ENCODE data around the gene TMEM198.

Gene TMEM198

GRCh38 chr2:219545295-219545942, 1.6 kb downstream of the TMEM198 start:
- no peak for DNase-seq (ENCODE audit: low read depth)

- DNase-seq (ENCODE audit: low read depth), result no peak
These were observed 2.1 kb downstream of the TMEM198 start for GRCh38 chr2:219545943-219546352.

DNA sequence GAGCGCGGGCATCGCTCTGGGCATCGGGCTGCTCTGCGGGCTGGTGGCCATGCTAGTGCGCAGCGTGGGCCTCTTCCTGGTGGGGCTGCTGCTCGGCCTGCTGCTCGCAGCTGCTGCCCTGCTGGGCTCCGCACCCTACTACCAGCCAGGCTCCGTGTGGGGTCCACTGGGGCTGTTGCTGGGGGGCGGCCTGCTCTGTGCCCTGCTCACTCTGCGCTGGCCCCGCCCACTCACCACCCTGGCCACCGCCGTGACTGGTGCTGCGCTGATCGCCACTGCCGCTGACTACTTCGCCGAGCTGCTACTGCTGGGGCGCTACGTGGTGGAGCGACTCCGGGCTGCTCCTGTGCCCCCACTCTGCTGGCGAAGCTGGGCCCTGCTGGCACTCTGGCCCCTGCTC, 3.8 kb downstream of the TMEM198 start:
- no peak for DNase-seq (ENCODE audit: low read depth)

GRCh38 chr2:219548990-219549389, 5.2 kb downstream of the TMEM198 start:
- DNase-seq (ENCODE audit: low read depth), result no peak

GRCh38 chr2:219549619-219550018, 5.8 kb downstream of the TMEM198 start:
- no peak for DNase-seq (ENCODE audit: low read depth)

DNA sequence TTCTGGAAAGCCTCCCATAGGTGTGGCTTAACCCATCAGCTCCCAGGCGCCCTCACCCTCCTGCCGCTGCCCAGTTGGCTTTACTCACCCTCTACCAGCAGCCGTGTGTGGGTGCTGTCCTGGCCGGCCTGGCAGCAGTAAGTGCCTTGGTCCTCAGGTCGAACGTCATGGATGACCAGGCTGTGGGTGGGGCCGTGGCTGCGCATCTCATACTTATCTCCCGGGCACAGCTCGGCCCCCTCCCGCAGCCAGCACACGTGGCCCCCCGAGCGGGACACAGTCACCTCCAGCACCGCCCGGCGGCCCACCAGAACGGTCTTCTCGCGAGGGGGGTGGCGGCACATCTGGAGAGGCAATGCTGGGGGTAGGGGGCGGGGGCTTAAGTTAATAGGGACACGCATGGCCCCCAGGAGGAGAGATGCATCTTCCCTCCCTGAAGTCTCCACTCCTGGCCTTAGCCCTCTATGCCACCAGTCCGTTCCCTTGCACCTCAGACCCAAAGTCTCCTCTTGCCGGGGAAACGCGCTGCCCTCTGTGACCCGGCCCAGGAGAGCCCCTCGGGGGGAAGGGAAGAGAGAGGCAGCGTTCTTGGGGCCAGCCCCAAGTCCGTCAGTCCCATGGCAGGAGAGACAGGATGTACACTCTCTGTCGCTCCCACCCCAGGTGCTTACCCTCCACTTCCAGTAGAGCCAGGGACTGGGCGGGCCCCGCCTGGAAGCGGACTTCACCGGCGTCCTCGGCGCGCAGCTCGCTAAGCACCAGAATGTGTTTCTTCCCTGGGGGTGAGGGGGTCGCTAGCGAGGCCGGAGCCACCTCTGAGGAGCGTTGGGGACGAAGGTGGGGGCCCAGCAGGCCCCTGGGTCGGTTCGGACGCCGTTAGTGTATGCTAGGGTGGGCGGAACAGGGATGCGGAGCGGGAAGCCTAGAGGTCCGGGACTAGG, 7.9 kb downstream of the TMEM198 start:
- no peak for DNase-seq (ENCODE audit: low read depth)

GRCh38 chr2:219552382-219553167, 8.7 kb downstream of the TMEM198 start:
- DNase-seq (ENCODE audit: low read depth), result peak; percentile 48

GRCh38 chr2:219553168-219553417, 9.3 kb downstream of the TMEM198 start:
- DNase-seq (ENCODE audit: low read depth), result no peak

DNA sequence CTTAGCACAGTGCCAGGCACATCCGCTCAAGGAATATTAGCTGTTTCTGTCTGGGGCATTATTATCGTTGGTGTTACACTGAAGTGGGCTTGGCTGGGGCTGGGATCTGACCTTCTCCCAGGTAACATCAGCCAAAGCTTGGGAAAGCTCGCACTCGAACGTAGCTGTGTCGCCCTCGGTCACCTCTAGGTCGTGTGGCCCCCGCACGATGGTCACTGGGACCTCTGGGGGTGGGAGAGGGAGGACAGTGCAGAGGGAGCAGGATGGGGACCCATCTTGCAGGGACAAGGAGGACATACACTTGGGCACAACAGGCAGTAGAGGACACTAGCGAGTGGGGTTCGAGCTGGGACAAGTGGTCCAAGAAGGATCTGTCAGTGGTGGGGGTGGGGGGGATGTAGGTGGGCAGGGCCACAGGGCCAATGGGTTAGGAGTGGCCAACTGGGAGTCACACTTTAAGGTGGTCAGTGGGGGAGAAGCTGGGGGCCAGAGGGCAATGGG, 9.7 kb downstream of the TMEM198 start:
- no peak for DNase-seq (ENCODE audit: low read depth)

GRCh38 chr2:219554350-219554749, 10.5 kb downstream of the TMEM198 start:
- DNase-seq (ENCODE audit: low read depth), result no peak

GRCh38 chr2:219555956-219556355, 12.1 kb downstream of the TMEM198 start:
- no peak for DNase-seq (ENCODE audit: low read depth)

- DNase-seq (ENCODE audit: low read depth), result no peak
These were observed 12.6 kb downstream of the TMEM198 start for GRCh38 chr2:219556413-219556812.

DNA sequence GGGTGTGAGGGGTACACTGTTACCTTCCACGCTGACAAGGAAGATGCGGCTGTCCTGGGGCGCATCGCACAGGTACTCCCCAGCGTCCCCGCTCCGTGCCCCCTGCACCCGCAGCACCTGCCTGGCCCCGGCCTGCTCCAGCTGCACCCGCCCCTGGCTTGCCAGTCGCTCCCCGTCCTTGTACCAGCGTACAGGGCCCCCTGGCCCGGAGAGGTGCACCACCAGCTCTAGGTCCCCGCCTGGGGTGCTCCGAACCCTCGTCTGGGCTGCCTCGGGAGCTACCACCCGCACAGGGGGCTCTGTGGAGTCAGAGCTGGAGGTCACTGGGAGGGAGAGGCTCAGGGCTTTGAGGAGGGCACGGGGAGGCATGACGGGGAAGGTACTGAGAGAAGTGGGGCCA, 13.5 kb downstream of the TMEM198 start:
- no peak for DNase-seq (ENCODE audit: low read depth)

DNA sequence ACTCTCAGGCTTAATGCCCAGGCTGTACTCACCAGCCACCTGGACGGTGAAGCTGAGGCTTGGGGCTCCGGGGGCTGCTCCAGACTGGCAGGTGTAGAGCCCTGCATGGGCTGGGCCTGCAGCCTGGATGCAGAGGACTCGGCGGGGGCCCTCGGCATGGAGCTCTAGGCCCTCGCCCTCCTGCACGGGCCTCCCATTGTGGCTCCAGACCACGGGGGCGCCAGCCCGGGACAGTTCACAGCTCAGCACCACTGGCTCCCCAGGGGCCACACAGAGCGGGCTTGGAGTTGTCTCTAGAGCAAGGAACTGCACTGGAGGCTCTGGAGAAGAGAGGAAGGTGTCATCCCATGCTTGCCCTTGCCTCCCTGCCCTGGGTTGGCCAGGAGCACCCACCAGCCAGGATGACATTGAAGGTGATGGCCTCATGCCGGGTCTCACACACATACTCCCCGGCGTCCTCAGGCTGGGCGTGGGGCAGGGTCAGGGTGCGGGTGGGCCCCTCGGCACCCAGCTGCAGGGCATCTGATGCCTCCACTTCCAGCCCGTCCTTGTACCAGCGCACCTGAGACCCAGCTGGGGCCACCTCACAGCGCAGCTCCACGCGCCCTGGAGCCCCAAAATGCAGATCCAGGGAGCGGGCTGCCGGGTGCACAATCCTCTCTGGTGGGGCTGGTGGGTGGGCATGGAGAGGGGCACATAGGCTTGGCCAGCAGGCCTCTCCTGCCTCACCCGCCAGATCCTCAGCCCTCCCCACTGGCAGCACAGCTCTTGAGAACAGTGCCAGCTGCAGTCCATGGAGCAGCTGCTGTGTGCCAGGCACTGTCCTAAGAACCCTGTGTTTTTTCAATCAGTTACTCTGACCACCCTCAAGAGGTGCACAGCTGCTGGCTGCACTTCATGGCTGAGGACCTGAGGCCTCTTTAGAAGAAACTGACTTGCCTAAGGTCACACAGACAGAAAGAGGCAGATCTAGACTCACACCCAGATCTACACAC, 14.3 kb downstream of the TMEM198 start:
- no peak for DNase-seq (ENCODE audit: low read depth)

- no peak for DNase-seq (ENCODE audit: low read depth)
These were observed 15.5 kb downstream of the TMEM198 start for GRCh38 chr2:219559156-219559915.

GRCh38 chr2:219560037-219560892, 16.4 kb downstream of the TMEM198 start:
- DNase-seq (ENCODE audit: low read depth), result no peak

DNA sequence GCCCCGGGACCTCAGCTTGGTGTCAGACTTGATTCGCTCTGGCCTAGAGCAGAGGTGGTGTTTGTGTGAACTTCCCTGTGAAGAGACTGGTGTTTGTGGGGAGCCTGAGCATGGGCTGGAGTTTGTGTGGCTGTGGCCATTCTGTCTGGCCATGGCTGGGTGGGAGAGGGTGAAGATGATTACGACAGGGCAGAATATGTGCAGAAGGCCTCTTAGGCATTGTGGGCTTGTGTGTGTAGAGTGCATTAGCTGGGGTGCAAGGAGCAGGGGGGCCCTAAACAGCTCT, 17.0 kb downstream of the TMEM198 start:
- no peak for DNase-seq (ENCODE audit: low read depth)

DNA sequence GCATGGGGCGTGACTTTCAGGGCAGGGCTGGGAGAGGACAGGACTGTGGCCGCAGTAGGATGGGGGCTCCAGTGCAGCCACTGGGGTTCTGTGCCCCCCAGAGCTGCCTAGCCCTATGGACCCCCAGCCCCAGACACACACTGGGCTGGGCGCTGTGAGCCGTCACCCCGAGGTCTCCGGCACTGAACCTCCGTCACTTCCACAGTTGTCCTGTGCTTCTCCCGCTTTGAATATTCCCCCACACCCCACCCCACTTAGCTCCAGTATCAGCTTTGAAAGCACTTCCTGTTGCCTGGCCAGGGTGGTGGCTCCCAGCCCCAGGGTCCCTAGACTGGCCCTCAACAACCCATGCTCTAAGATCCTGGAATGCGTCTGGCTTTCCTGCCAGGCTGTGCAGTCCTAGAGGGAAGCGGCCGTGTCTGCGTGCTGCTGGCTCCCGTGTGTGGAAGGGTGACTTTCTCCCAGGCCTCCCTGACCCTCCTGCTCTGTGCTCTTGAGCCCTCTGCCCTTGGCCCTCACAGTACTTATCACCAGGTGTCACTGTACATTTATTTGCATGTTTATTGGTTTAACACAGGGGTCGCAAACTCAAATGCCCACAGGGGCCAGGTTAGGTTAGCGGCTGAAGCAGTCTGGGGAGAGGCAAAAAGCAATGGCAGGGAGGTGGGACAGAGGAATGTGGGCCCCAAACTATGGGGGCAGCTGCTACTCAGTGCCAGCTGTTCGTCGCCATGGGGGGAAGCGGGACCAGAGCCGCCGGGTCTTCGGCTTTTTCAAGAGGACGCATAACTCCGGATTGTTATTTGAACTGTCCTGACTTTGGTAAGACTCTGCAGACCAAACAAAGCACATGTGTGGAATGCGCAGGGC, 17.6 kb downstream of the TMEM198 start:
- no peak for DNase-seq (ENCODE audit: low read depth)

All from fibroblast of the conjunctiva (primary cell).